Measurements from ENCODE around the gene MYCBP.
A peak's percentile ranks its signal among the peaks of the same experiment; 100 is the strongest.

The MYCBP gene

GRCh38 chr1:38817267-38818174, 55.6 kb downstream of the MYCBP start:
- peaks cover 8% of the 10 kb centered on the region; the same call in 1 of the 2 replicates for H3K27me3 ChIP-seq
- no peaks in the 10 kb centered on the region for H3K36me3 ChIP-seq
- no peaks in the 10 kb centered on the region for H3K9me3 ChIP-seq
- no peaks in the 10 kb centered on the region for H3K4me1 ChIP-seq
- 0 out of 2 replicates have a peak overlapping the region, but pooled peaks have one; percentile 19 for H3K4me3 ChIP-seq (ENCODE audit: low read depth, low read length)
- TF ChIP-seq CTCF (IDR thresholded peaks at IDR 0.05; ENCODE audit: low read depth, low read length) = no peak
- DNase-seq = no peak

- peaks cover 8% of the 10 kb centered on the region; the same call in 1 of the 2 replicates for H3K27me3 ChIP-seq
- DNase-seq = peak; percentile 30
These were observed 57.1 kb downstream of the MYCBP start for GRCh38 chr1:38815903-38816627.

GRCh38 chr1:38814984-38815464, 58.1 kb downstream of the MYCBP start:
- Histone ChIP-seq H3K4me3 (ENCODE audit: low read depth, low read length) (no peak overlapping the region), H3K9me3 (no peaks in the 10 kb centered on the region), H3K4me1 (no peaks in the 10 kb centered on the region), H3K27me3 (peaks cover 8% of the 10 kb centered on the region; the same call in 1 of the 2 replicates), H3K36me3 (no peaks in the 10 kb centered on the region)
- no peak for TF ChIP-seq CTCF (IDR thresholded peaks at IDR 0.05; ENCODE audit: low read depth, low read length)
- DNase-seq = no peak

More at GRCh38 chr1:38815903-38816627, 57.1 kb downstream of the MYCBP start:
- Histone ChIP-seq H3K36me3 (no peaks in the 10 kb centered on the region), H3K9me3 (no peaks in the 10 kb centered on the region), H3K4me1 (no peaks in the 10 kb centered on the region), H3K4me3 (ENCODE audit: low read depth, low read length) (no peak overlapping the region)
- no peak for TF ChIP-seq CTCF (IDR thresholded peaks at IDR 0.05; ENCODE audit: low read depth, low read length)

GRCh38 chr1:38814444-38814983, 58.6 kb downstream of the MYCBP start:
- no peaks in the 10 kb centered on the region for H3K4me1 ChIP-seq
- no peak for TF ChIP-seq CTCF (IDR thresholded peaks at IDR 0.05; ENCODE audit: low read depth, low read length)
- no peaks in the 10 kb centered on the region for H3K36me3 ChIP-seq
- H3K27me3 ChIP-seq = peaks cover 8% of the 10 kb centered on the region; the same call in 1 of the 2 replicates
- no peak overlapping the region for H3K4me3 ChIP-seq (ENCODE audit: low read depth, low read length)
- no peaks in the 10 kb centered on the region for H3K9me3 ChIP-seq
- no peak for DNase-seq

GRCh38 chr1:38812981-38813380, 60.2 kb downstream of the MYCBP start:
- DNase-seq = no peak
- TF ChIP-seq CTCF (IDR thresholded peaks at IDR 0.05; ENCODE audit: low read depth, low read length) = no peak
- Histone ChIP-seq H3K4me1 (no peaks in the 10 kb centered on the region), H3K9me3 (no peaks in the 10 kb centered on the region), H3K36me3 (no peaks in the 10 kb centered on the region), H3K4me3 (ENCODE audit: low read depth, low read length) (no peak overlapping the region), H3K27me3 (no peaks in the 10 kb centered on the region)

Data from BE2C (cell line).